ENCODE data around the gene MYLIP. TPM values are rescaled to one million over a fixed set of nuclear protein-coding genes. Genes with fewer than 3 reads are reported as not detected.

MYLIP gene
- total and polyA plus RNA-seq, 11 donors, result 6.6 to 19.9 (median 12.4) TPM

DNA sequence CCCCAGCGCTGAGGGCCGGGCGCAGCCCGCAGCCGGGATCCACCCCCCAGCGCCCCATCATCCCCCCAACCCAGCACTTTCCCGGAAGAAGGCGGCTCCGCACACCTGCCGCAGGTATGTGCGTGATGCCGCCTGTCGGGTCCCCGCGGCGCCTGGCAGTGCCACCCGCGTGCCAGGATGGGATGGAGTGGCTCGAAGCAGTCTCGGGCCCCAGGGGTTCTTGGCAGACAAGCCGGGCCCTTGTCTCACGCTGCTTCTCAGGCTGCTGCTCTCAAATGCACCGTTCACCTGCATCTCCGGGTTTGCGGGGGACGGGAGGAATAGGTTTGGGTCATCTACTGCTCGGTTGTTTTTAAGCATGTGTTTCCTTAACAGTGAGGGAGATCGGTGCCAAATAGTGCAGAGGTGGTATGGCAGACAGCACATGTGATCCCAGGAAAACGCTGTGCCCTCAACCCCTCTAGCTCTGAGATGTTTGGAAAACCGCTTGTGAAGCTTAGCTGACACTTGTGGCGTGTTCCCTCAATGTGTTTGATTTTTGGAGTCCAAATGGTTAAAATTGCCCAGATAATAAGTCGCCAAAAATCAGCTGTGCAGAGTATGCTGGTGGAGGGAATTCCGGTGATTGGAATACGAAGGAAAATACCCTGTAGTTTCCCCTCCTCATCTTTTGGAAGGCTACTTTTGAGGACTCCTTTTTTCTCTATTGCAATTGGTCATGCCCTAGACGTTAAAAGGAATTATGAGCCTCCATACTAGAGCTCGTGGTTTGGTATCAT, 926 bp downstream of the MYLIP start:
- WGBS, 4 donors, result 0 to 1% (median 0%) methylated on average over 27 to 36 of the region's 36 CpGs
- ATAC-seq, result peak in 1 of 4 donors; percentile 2
- Histone ChIP-seq H3K27me3 (no peaks in the 10 kb centered on the region), H3K27ac (peak overlapping the region; percentile 91 to 99 (median 96)), H3K9me3 (no peaks in the 10 kb centered on the region), H3K4me1 (peaks cover 0 to 49% (median 42%) of the 10 kb centered on the region in 12 donors), H3K4me3 (peak overlapping the region; percentile 67 to 99 (median 94)), H3K36me3 (peaks cover 0 to 18% (median 4%) of the 10 kb centered on the region in 9 donors)
- peak in 3 of 5 donors; percentile 16 to 73 (median 30) for DNase-seq
- intact Hi-C loops (cut with DNase I), result loop anchor here (2.0 to 10.0 kb wide), 10 partner anchors 52 to 439 kb away; no protein-coding TSS in a partner anchor
- TF ChIP-seq POLR2A (IDR thresholded peaks at IDR 0.05), result no peak
- TF ChIP-seq, protein P1, sequence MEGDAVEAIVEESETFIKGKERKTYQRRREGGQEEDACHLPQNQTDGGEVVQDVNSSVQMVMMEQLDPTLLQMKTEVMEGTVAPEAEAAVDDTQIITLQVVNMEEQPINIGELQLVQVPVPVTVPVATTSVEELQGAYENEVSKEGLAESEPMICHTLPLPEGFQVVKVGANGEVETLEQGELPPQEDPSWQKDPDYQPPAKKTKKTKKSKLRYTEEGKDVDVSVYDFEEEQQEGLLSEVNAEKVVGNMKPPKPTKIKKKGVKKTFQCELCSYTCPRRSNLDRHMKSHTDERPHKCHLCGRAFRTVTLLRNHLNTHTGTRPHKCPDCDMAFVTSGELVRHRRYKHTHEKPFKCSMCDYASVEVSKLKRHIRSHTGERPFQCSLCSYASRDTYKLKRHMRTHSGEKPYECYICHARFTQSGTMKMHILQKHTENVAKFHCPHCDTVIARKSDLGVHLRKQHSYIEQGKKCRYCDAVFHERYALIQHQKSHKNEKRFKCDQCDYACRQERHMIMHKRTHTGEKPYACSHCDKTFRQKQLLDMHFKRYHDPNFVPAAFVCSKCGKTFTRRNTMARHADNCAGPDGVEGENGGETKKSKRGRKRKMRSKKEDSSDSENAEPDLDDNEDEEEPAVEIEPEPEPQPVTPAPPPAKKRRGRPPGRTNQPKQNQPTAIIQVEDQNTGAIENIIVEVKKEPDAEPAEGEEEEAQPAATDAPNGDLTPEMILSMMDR (IDR thresholded peaks at IDR 0.05), result peak in 1 of 12 donors; percentile 3

DNA sequence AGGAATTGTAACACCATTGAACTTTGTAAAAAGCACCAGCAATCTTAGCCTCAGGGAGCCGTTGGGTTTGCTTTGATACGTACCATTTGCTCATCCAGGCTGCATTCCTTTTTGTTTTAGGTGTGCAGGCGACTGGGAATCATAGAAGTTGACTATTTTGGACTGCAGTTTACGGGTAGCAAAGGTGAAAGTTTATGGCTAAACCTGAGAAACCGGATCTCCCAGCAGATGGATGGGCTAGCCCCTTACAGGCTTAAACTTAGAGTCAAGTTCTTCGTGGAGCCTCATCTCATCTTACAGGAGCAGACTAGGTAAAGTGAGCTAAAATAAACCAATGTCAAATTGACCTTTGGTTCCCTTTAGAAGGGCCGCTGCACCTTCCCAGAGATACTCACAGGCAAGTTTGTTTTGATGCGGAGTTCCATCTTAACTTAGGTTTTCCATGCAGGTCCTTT, 1.6 kb downstream of the MYLIP start:
- H3K4me1 ChIP-seq, result peaks cover 0 to 53% (median 48%) of the 10 kb centered on the region in 12 donors
- peak overlapping the region; percentile 91 to 99 (median 96) for H3K27ac ChIP-seq
- H3K27me3 ChIP-seq, result no peaks in the 10 kb centered on the region
- 4 to 5% (median 4%) methylated on average over 8 of the region's 8 CpGs for WGBS, 4 donors
- no peaks in the 10 kb centered on the region for H3K9me3 ChIP-seq
- DNase-seq (no peak), ATAC-seq (no peak)
- H3K4me3 ChIP-seq, result peak overlapping the region; percentile 67 to 99 (median 94)
- peaks cover 0 to 19% (median 4%) of the 10 kb centered on the region in 9 donors for H3K36me3 ChIP-seq
- no peak for TF ChIP-seq POLR2A (IDR thresholded peaks at IDR 0.05)
- TF ChIP-seq, protein P1 (IDR thresholded peaks at IDR 0.05), result no peak
- intact Hi-C loops (cut with DNase I), result loop anchor here in 6 of 10 donors (2.0 to 10.0 kb wide), 6 partner anchors 52 to 438 kb away; no protein-coding TSS in a partner anchor

DNA sequence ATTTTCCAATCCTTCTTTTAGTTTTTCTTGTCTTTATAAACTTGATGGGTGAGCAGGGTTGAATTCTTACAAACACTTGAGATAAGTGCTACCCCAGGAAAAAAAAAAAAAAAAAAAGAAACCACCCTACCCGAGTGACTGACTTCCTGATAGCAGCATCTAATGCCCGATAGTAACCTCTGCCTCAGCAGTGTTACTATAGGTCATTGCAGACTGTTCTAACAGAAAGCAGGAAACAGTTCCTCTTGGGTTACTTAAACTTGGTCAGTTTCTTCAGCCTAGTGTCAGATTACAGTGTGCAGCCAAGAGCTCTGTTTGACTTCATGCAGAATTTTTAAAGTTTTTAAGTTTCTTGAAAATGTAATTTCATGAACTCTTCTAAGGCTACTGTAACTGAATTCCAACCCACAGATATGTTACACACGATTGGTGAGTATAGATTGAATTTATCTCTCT, 2.1 kb downstream of the MYLIP start:
- intact Hi-C loops (cut with DNase I), result loop anchor here in 6 of 10 donors (2.0 to 10.0 kb wide), 6 partner anchors 51 to 439 kb away; no protein-coding TSS in a partner anchor
- H3K4me1 ChIP-seq, result peaks cover 0 to 58% (median 53%) of the 10 kb centered on the region in 12 donors
- ATAC-seq, result peak; percentile 48 to 72 (median 52)

More for the DNA sequence above, 2.1 kb downstream of the MYLIP start:
- 0 to 1% (median 1%) methylated on average over 3 of the region's 3 CpGs for WGBS, 4 donors
- H3K9me3 ChIP-seq, result no peaks in the 10 kb centered on the region
- peak overlapping the region in 11 of 12 donors; percentile 67 to 99 (median 95) for H3K4me3 ChIP-seq
- DNase-seq, result peak in 2 of 5 donors; percentile 36 to 53
- H3K27ac ChIP-seq, result peak overlapping the region; percentile 91 to 99 (median 96)
- H3K36me3 ChIP-seq, result peaks cover 0 to 19% (median 4%) of the 10 kb centered on the region in 9 donors
- TF ChIP-seq, protein P1 (IDR thresholded peaks at IDR 0.05), result no peak
- TF ChIP-seq POLR2A (IDR thresholded peaks at IDR 0.05), result no peak
- no peaks in the 10 kb centered on the region for H3K27me3 ChIP-seq
